ENCODE measurements around the gene NUDT9.

- TF ChIP-seq POLR2A (IDR thresholded peaks at IDR 0.05; ENCODE audit: low read depth, low read length) (no peak), POLR2AphosphoS5 (IDR thresholded peaks at IDR 0.05; ENCODE audit: low read depth, low read length) (no peak)
Measured at GRCh38 chr4:87502580-87503238, 80.3 kb downstream of the NUDT9 start.
